CD4-positive, alpha-beta T cell (primary cell): ENCODE measurements around the gene NHSL2. TPM values are rescaled to one million over a fixed set of nuclear protein-coding genes. Genes with fewer than 3 reads are reported as not detected.

ENCODE experiments used
- ATAC-seq: fragments of 200-7000 bp; cut with Tn5 transposase; one replicate; pipeline ENCODE4 v1.10.0; 2022; ENCODE audit warnings: mild to moderate bottlenecking; ENCODE audit not compliant: poor library complexity
- CTCF ChIA-PET: fragments of 350-600 bp; sonication (Branson Sonifier 250); formaldehyde crosslinking; loops from one replicate; lab custom pipeline; 2021; ENCODE audit warnings: antibody characterized with exemption, inconsistent platforms; lab: Charles Lee
- POLR2A ChIA-PET: fragments of 350-600 bp; sonication (Branson Sonifier 250); formaldehyde crosslinking; loops from one replicate; lab custom pipeline; 2021; ENCODE audit warnings: antibody characterized with exemption, inconsistent platforms; lab: Charles Lee
- DNase-seq, 14 experiments: peaks; one replicate each; pipeline ENCODE4 v3.0.0-alpha.2; 2013 to 2020; ENCODE audit warnings: mixed read lengths in 2 of 14
- H3K27ac ChIP-seq, 2 donors: one replicate each; pipeline versions ENCODE4 v1.5.1 to v1.7.0; 2013; ENCODE audit warnings: low read length in 2 of 2, low read depth in 1 of 2, mild to moderate bottlenecking in 1 of 2
- H3K27me3 ChIP-seq, 2 experiments: 1 replicate in 1 of 2; 2 replicates in 1 of 2; pipeline versions ENCODE4 v1.6.1 to v1.7.0; 2013; ENCODE audit warnings: low read length in 2 of 2, control low read depth in 1 of 2, mild to moderate bottlenecking in 1 of 2, moderate library complexity in 1 of 2; ENCODE audit not compliant: insufficient read depth in 2 of 2, control insufficient read depth in 1 of 2
- H3K36me3 ChIP-seq: one replicate; pipeline ENCODE4 v1.6.1; 2013; ENCODE audit warnings: low read length, control low read depth; ENCODE audit not compliant: insufficient read depth
- H3K4me1 ChIP-seq: one replicate; pipeline ENCODE4 v1.6.1; 2013; ENCODE audit warnings: low read length, control low read depth; ENCODE audit not compliant: insufficient read depth
- H3K4me3 ChIP-seq: one replicate; pipeline ENCODE4 v1.5.1; 2013; ENCODE audit warnings: mild to moderate bottlenecking, low read length, moderate library complexity
- H3K9me3 ChIP-seq, 2 experiments: 1 replicate in 1 of 2; 2 replicates in 1 of 2; pipeline versions ENCODE4 v1.6.1 to v1.7.0; 2013; ENCODE audit warnings: low read length in 2 of 2, mild to moderate bottlenecking in 2 of 2, control low read depth in 1 of 2, moderate library complexity in 1 of 2; ENCODE audit not compliant: control insufficient read depth in 1 of 2, insufficient read depth in 1 of 2
- H3K27ac Mint-ChIP-seq: one replicate; pipeline ENCODE4 v1.8.0; 2020; ENCODE audit warnings: mixed read lengths
- H3K27me3 Mint-ChIP-seq: one replicate; pipeline ENCODE4 v1.8.0; 2021; ENCODE audit warnings: mixed read lengths
- H3K36me3 Mint-ChIP-seq: one replicate; pipeline ENCODE4 v1.8.0; 2021; ENCODE audit warnings: low read depth, mixed read lengths
- H3K4me1 Mint-ChIP-seq: one replicate; pipeline ENCODE4 v1.8.0; 2021; ENCODE audit warnings: low read depth, mixed read lengths
- H3K4me3 Mint-ChIP-seq: one replicate; pipeline ENCODE4 v1.8.0; 2020; ENCODE audit warnings: mild to moderate bottlenecking, mixed read lengths
- H3K9me3 Mint-ChIP-seq: one replicate; pipeline ENCODE4 v1.8.0; 2020; ENCODE audit warnings: mixed read lengths
- CTCF ChIP-seq: fragments of 200-600 bp; IDR thresholded peaks from one replicate; pipeline ENCODE4 v1.8.0; 2022; ENCODE audit warnings: antibody characterized with exemption, mild to moderate bottlenecking
- intact Hi-C, 2 experiments: fragments of 100-400 bp; cut with DNase I in 1 of 2; cut with micrococcal nuclease in 1 of 2; formaldehyde crosslinking; loops; one replicate each; pipeline versions ENCODE4 v1.15.1 to v1.9.0; 2023 to 2025; cut with DNase I, micrococcal nuclease
- total RNA-seq, 174 experiments: library from RNA in 2 of 174; stranded (reverse) in 2 of 174; gene quantifications; one replicate each; pipeline ENCODE4 v1.2.3 and lab custom pipeline; 2021 to 2026

Gene NHSL2
- total RNA-seq, 2 experiments from 2014 or later: 1.3 to 1.5 TPM

- H3K9me3 Mint-ChIP-seq: no peaks in the 10 kb centered on the region
- H3K36me3 Mint-ChIP-seq: no peaks in the 10 kb centered on the region
- Histone ChIP-seq H3K4me3 (no peak overlapping the region), H3K27ac (no peak overlapping the region), H3K9me3 (no peaks in the 10 kb centered on the region), H3K36me3 (no peaks in the 10 kb centered on the region), H3K27me3 (no peaks in the 10 kb centered on the region), H3K4me1 (peaks cover 18% of the 10 kb centered on the region)
- H3K27ac Mint-ChIP-seq: no peak overlapping the region
- H3K4me1 Mint-ChIP-seq: peaks cover 9% of the 10 kb centered on the region
- POLR2A ChIA-PET: no interaction called here
- intact Hi-C loops: no loop called here
- ATAC-seq (no peak), DNase-seq (no peak)
- CTCF ChIA-PET: no interaction called here
- H3K4me3 Mint-ChIP-seq: no peak overlapping the region
- TF ChIP-seq CTCF: no peak
- H3K27me3 Mint-ChIP-seq: no peaks in the 10 kb centered on the region
Observed at GRCh38 chrX:72079607-72080006, 169.0 kb downstream of the NHSL2 start.

- Mint-ChIP-seq H3K27ac (no peak overlapping the region), H3K27me3 (no peaks in the 10 kb centered on the region), H3K4me1 (peaks cover 9% of the 10 kb centered on the region), H3K9me3 (no peaks in the 10 kb centered on the region), H3K36me3 (no peaks in the 10 kb centered on the region), H3K4me3 (no peak overlapping the region)
- no peak overlapping the region for H3K27ac ChIP-seq
- POLR2A ChIA-PET: no interaction called here
- H3K9me3 ChIP-seq: no peaks in the 10 kb centered on the region
- intact Hi-C loops: no loop called here
- no peaks in the 10 kb centered on the region for H3K27me3 ChIP-seq
- no peak for TF ChIP-seq CTCF
- peaks cover 18% of the 10 kb centered on the region for H3K4me1 ChIP-seq
- no peak for DNase-seq
- CTCF ChIA-PET: no interaction called here
- no peak overlapping the region for H3K4me3 ChIP-seq
- no peak for ATAC-seq
- H3K36me3 ChIP-seq: no peaks in the 10 kb centered on the region
Observed at GRCh38 chrX:72080150-72080549, 169.5 kb downstream of the NHSL2 start.

GRCh38 chrX:72080800-72081199 is 170.2 kb downstream of the NHSL2 start:
- Mint-ChIP-seq H3K9me3 (no peaks in the 10 kb centered on the region), H3K4me3 (no peak overlapping the region), H3K4me1 (peaks cover 9% of the 10 kb centered on the region), H3K36me3 (no peaks in the 10 kb centered on the region), H3K27ac (no peak overlapping the region), H3K27me3 (no peaks in the 10 kb centered on the region)
- ChIA-PET CTCF (no interaction called here), POLR2A (no interaction called here)
- no peaks in the 10 kb centered on the region for H3K36me3 ChIP-seq
- no peak overlapping the region for H3K4me3 ChIP-seq
- H3K9me3 ChIP-seq: no peaks in the 10 kb centered on the region
- ATAC-seq (no peak), DNase-seq (no peak)
- intact Hi-C loops: no loop called here
- H3K27me3 ChIP-seq: no peaks in the 10 kb centered on the region
- peaks cover 18% of the 10 kb centered on the region for H3K4me1 ChIP-seq
- TF ChIP-seq CTCF: no peak
- H3K27ac ChIP-seq: no peak overlapping the region
